Activated CD4-positive, CD25-positive, alpha-beta regulatory T cell treated with anti-CD3 and anti-CD28 coated beads, Interleukin-2, amount 50 U/mL, for 24 hours (primary cell): ENCODE results near the gene ZBTB40.

ENCODE experiments used
- ATAC-seq, 2 donors: fragments of 150-1000 bp; cut with Tn5 transposase; one replicate each; pipeline ENCODE4 v1.10.0; 2021; ENCODE audit warnings: mild to moderate bottlenecking in 1 of 2, moderate library complexity in 1 of 2

Gene ZBTB40

GRCh38 chr1:22451702-22452480 lies at the start of gene ZBTB40:
Gene ZBTB40 (plus strand): TSS chr1:22451851. CDS start chr1:22489949, 38,098 bp downstream.
- ATAC-seq: peak; percentile 95 to 97

GRCh38 chr1:22402356-22403053 lies 49.1 kb upstream of the ZBTB40 start:
- ATAC-seq: no peak

GRCh38 chr1:22404486-22404885 lies 47.2 kb upstream of the ZBTB40 start:
- no peak for ATAC-seq

DNA sequence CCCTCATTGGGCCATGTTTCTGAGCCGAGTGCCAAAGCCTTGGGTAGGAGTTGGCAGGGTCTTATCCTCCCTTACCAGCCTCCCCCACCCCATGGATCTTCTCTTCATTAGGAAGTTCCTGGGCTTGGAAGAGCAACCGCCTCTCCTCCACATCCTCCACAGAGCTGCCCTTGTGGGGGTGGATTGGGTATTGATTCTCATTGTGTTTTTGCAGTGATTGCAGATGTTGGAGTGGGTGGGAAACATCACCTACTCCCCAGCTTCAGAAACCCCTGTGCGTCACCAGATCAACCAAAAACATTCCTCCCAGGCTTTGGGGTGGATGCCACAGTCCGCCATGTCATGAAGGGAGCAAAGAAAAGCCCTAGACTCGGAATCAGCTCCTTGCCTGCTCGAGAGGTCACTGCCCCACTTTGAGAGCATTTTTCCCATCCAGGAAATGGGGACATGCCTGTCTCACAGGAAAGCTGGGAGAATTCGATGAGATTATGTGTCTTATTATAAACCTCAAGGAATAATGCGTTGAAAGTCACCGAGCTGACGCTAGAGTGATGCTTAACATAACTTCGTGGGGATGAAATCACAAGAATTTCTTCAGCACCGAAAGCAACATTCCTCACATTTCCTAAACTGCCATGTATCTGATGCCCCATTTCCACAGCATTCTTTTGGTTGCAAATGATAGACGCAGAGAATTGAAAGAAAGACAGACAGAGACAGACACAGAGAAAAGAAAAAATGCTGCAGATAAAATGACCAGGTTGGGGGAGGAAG lies 44.7 kb upstream of the ZBTB40 start:
- ATAC-seq: no peak

DNA sequence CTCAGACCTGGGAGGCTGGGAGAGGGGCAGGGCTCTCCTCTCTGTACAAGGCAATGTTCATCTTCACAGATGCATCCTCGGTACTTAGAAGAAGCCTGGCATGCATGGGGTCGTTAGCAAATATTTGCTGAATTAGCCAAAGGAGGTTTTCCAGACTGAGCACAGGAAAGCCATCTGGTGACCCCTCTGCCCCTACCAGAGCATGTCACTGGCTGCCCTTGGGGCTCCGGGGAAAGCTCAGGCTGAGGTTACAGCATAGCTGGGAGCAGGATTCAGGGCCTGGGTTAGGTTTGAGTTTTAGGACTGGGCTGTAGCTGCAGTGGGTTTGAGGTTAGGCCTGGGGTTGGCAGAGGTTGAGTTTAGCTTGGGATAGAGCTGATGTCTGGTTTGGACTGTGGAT lies 43.4 kb upstream of the ZBTB40 start:
- ATAC-seq: no peak

- no peak for ATAC-seq
Observed at GRCh38 chr1:22410401-22410800, 41.2 kb upstream of the ZBTB40 start.

- ATAC-seq: no peak
Observed at GRCh38 chr1:22410928-22411495, 40.6 kb upstream of the ZBTB40 start.

- no peak for ATAC-seq
Observed at GRCh38 chr1:22411589-22411988, 40.1 kb upstream of the ZBTB40 start.

- no peak for ATAC-seq
Observed at GRCh38 chr1:22412932-22413727, 38.5 kb upstream of the ZBTB40 start.

- ATAC-seq: no peak
Observed at GRCh38 chr1:22413799-22414198, 37.9 kb upstream of the ZBTB40 start.

GRCh38 chr1:22414244-22414751 lies 37.4 kb upstream of the ZBTB40 start:
- no peak for ATAC-seq

- no peak for ATAC-seq
Observed at GRCh38 chr1:22415489-22415888, 36.2 kb upstream of the ZBTB40 start.

DNA sequence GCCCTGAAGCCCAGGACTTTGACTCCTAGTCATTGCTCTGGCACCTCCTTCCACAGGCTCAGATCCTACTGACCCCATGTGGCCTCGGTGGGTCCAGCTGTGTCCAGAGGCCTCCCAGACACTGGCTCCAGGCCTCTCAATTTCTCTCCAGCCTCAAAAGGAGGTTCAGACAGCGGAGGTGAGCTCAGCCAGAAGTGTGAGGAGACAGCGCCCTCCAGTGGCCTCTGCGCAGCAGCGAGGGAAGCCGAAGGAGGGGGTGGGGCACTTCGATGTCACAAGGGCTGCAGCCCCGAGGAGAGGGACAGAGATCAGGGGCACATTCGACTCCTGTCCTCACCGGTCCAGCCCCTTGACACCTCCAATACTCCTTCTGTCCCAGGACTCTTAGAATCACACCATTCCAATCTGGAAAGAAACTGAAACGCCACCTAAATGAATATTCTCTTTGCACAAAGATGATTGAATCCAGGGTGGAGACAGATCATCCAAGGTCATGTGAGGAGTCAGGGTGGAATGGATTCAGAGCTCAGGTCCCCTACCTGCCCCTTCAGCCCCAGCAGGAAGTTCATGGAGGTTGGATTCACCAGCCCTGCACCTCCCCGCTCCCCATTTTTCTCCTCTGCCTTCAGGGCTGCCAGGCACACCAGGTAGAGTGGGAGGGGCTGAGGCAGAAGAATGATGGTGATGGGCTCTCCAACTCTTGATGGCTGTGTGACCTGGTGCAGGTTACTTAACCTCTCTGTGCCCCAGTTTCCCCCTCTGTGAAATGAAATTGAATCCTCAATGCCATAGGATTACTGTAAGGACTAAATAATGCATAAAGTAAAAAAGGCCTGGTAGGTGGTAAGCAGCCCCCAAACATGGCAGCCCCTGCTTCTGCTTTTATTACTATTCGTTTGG lies 34.8 kb upstream of the ZBTB40 start:
- ATAC-seq: peak; percentile 53 to 70

DNA sequence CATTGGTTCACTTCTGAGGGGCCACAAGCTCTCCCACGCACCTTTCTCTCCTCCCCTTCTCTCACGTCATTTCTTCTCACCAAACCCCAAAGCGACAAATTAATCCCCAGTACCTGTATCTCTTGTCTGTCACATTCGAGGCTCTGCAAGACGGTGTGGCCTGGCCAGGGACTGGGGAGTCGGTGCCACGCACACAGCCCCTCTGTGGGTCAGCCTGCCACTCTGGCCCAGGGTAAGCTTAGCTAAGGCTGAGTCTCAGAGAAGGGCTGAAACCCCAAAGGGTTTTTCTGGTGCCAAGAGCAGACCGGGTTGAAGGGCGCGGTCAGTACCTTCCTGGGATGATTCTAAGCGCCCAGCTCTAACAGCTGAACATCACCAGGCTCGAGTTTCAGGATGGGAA lies 34.2 kb upstream of the ZBTB40 start:
- ATAC-seq: no peak

GRCh38 chr1:22418312-22418711 lies 33.3 kb upstream of the ZBTB40 start:
- ATAC-seq: no peak

GRCh38 chr1:22418933-22419382 lies 32.7 kb upstream of the ZBTB40 start:
- no peak for ATAC-seq

DNA sequence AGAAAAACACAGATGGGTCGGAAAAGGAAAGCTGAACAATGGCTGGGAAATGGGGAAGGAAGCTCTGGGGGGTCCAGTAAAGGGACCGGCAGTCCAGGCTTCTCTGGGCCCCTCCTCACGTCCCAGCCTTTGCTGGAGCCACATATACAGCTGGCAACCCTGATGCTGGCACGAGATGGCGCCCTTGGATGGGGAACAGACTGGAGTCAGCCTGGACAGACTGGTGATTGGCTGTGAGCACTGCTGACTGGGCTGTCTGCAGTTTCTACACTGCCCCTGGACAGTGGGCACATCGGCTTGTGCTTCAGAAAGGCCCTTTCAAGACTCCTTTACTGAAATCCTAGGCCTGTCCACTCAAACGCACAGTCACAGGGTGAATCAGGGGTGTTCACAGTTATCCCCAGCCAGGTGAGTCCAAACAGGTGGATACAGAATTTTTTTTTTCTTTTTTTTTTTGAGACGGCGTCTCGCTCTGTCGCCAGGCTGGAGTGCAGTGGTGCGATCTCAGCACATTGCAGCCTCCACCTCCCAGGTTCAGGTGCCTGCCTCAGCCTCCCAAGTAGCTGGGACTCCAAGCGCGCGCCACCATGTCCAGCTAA lies 31.1 kb upstream of the ZBTB40 start:
- peak; percentile 60 to 69 for ATAC-seq

DNA sequence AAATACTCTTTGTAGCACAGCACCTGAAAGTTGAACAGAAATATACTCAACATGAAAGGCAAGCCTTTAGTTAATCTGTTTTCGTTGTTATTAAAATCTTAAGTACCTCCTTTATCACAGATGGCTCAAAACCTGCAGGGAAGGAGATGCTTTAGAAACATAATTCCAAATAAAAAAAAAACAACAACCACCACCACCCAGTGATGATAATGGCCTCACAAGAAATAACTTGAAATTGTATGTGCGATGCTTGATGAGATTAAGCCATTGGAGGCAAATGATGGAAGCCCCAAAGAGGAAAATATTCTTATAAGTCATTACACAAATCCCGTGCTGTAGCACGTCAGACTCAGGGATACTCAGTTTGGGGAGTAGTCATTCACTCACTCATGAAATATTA lies 24.9 kb upstream of the ZBTB40 start:
- ATAC-seq: no peak

DNA sequence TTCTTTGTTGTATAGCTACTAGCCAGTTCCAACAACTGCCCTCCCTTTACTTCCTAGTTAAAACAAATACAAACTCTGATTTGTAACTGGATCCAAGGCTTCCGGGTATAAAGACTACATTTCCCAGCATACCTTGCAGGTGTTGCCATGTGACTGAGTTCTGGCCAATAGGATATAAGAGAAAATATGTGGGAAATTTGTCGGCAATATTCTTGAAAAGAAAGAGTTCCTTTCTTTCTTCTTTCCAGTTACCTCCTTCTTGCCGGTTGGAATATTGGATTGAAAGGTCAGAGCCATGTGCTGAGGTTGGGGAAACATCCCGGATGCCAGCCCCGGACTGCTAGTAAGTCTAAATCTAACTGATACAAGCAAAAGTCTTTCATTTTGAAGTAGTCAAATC lies 23.0 kb upstream of the ZBTB40 start:
- ATAC-seq: peak; percentile 55 to 69

- ATAC-seq: no peak
Observed at GRCh38 chr1:22431965-22432364, 19.7 kb upstream of the ZBTB40 start.
